Activated naive CD4-positive, alpha-beta T cell treated with Interleukin-2 at 50 U/mL for 16 hours (primary cell): Measurements from ENCODE around the gene CEMIP.
A peak's percentile ranks its signal among the peaks of the same experiment; 100 is the strongest.

Source experiments
- DNase-seq: peaks from one replicate; pipeline ENCODE4 v3.0.0-alpha.2; 2020

Gene CEMIP

GRCh38 chr15:80966431-80967197, 187.4 kb downstream of the CEMIP start:
- DNase-seq = no peak

GRCh38 chr15:80967451-80967850, 188.3 kb downstream of the CEMIP start:
- DNase-seq = no peak

GRCh38 chr15:80967991-80968510, 188.9 kb downstream of the CEMIP start:
- no peak for DNase-seq

GRCh38 chr15:80969316-80969715, 190.1 kb downstream of the CEMIP start:
- no peak for DNase-seq

GRCh38 chr15:80970018-80970657, 191.0 kb downstream of the CEMIP start:
- DNase-seq = peak; percentile 60

GRCh38 chr15:80970658-80971057, 191.5 kb downstream of the CEMIP start:
- no peak for DNase-seq

GRCh38 chr15:80971143-80971542, 192.0 kb downstream of the CEMIP start:
- DNase-seq = no peak

GRCh38 chr15:80972276-80972675, 193.1 kb downstream of the CEMIP start:
- no peak for DNase-seq

GRCh38 chr15:80974914-80975313, 195.7 kb downstream of the CEMIP start:
- DNase-seq = no peak

GRCh38 chr15:80976851-80977250, 197.7 kb downstream of the CEMIP start:
- no peak for DNase-seq

- DNase-seq = peak; percentile 31
These were observed 198.5 kb downstream of the CEMIP start for GRCh38 chr15:80977627-80978036.

GRCh38 chr15:80978685-80979329, 199.6 kb downstream of the CEMIP start:
- no peak for DNase-seq

GRCh38 chr15:80979538-80980200, 200.5 kb downstream of the CEMIP start:
- no peak for DNase-seq

- DNase-seq = no peak
These were observed 203.0 kb downstream of the CEMIP start for GRCh38 chr15:80982205-80982604.

GRCh38 chr15:80982839-80983238, 203.7 kb downstream of the CEMIP start:
- no peak for DNase-seq

- no peak for DNase-seq
These were observed 205.7 kb downstream of the CEMIP start for GRCh38 chr15:80984856-80985255.

- no peak for DNase-seq
These were observed 206.8 kb downstream of the CEMIP start for GRCh38 chr15:80985981-80986380.

GRCh38 chr15:80986487-80986886, 207.3 kb downstream of the CEMIP start:
- no peak for DNase-seq

- no peak for DNase-seq
These were observed 209.1 kb downstream of the CEMIP start for GRCh38 chr15:80988148-80988796.

GRCh38 chr15:80989081-80989517, 209.9 kb downstream of the CEMIP start:
- no peak for DNase-seq

- DNase-seq = peak; percentile 97
These were observed 210.6 kb downstream of the CEMIP start, which contains the start of gene MESD for GRCh38 chr15:80989518-80990478. Gene MESD, minus strand, starts transcription at chr15:80989819. Its CDS starts 28 bp downstream, at chr15:80989791.
